Body of pancreas (tissue), 4 donors: ENCODE data around the gene GSC2. TPM values are rescaled to one million over a fixed set of nuclear protein-coding genes. Genes with fewer than 3 reads are reported as not detected.

Experiments used
- ATAC-seq: fragments of 150-250 bp; one replicate; pipeline ENCODE4 v1.9.1; 2016
- DNase-seq, 4 donors: peaks; one replicate each; pipeline ENCODE4 v3.0.0-alpha.2; 2019
- H3K27ac ChIP-seq, 4 donors: fragments of 200-600 bp; sonication (generic); 1 replicate in 3 of 4; 2 replicates in 1 of 4; pipeline versions ENCODE4 v1.5.1 to v1.6.1; 2016 to 2019; ENCODE audit warnings: mild to moderate bottlenecking in 1 of 4, mixed read lengths in 1 of 4, moderate library complexity in 1 of 4
- H3K27me3 ChIP-seq, 2 donors: fragments of 200-600 bp; sonication (generic); one replicate each; pipeline ENCODE4 v1.6.0; 2016; ENCODE audit warnings: mild to moderate bottlenecking in 1 of 2
- H3K36me3 ChIP-seq, 2 donors: fragments of 200-600 bp; sonication (generic); replicated peaks in 1 of 2; 2 replicates each; pipeline ENCODE4 v1.5.1; 2016; ENCODE audit warnings: low read depth in 2 of 2; ENCODE audit not compliant: insufficient read depth in 1 of 2
- H3K4me1 ChIP-seq: fragments of 200-600 bp; sonication (generic); one replicate; pipeline ENCODE4 v1.6.0; 2016
- H3K4me3 ChIP-seq, 2 donors: fragments of 200-600 bp; sonication (generic); 1 replicate in 1 of 2; 2 replicates in 1 of 2; pipeline ENCODE4 v1.5.1; 2016 to 2019
- H3K9me3 ChIP-seq, 3 donors: fragments of 200-600 bp; sonication (generic); 1 replicate in 2 of 3; 2 replicates in 1 of 3; pipeline ENCODE4 v1.5.1; 2016
- CTCF ChIP-seq, 7 experiments: fragments of 450-650 bp in 4 of 7; fragments of 200-600 bp in 3 of 7; sonication (generic) in 3 of 7; IDR thresholded peaks; one replicate each; pipeline ENCODE4 v1.5.1; 2016 to 2019; ENCODE audit warnings: antibody characterized with exemption in 7 of 7
- POLR2A ChIP-seq, 3 donors: fragments of 450-650 bp; IDR thresholded peaks; one replicate each; pipeline ENCODE4 v1.6.1; 2016; ENCODE audit warnings: antibody characterized with exemption in 3 of 3, mild to moderate bottlenecking in 2 of 3
- whole genome bisulfite sequencing, 2 donors: methylation state at CpG; one replicate each; pipeline ENCODE4 v1.1.5; 2017; 5-methylcytosine and 5-hydroxymethylcytosine counted together
- intact Hi-C: fragments of 100-400 bp; cut with DNase I; formaldehyde crosslinking; loops from one replicate; pipeline ENCODE4 v1.15.1; 2023
- total RNA-seq, 2 donors: library from RNA; depleted of rRNA; stranded (reverse); fragments of >200 nt; gene quantifications; one replicate each; pipeline ENCODE4 v1.1.0, GENCODE V29; 2016

GSC2 gene
- total RNA-seq, 2 donors from 2014 or later, result not detected

- Histone ChIP-seq H3K36me3 (no peaks in the 10 kb centered on the region), H3K4me1 (peaks cover 56% of the 10 kb centered on the region), H3K27ac (peak overlapping the region; percentile 71 to 94 (median 92)), H3K9me3 (no peaks in the 10 kb centered on the region), H3K27me3 (no peaks in the 10 kb centered on the region), H3K4me3 (peak overlapping the region; percentile 35 to 86)
- 0% methylated on average over 6 to 60 of the region's 80 CpGs for WGBS, 2 donors
- TF ChIP-seq POLR2A (IDR thresholded peaks at IDR 0.05) (peak in 1 of 3 donors; percentile 4), CTCF (IDR thresholded peaks at IDR 0.05) (no peak)
- intact Hi-C loops, result loop anchor here (5.0 kb wide), 1 partner anchor 51 kb away; no protein-coding TSS in a partner anchor
- ATAC-seq (peak; percentile 33), DNase-seq (peak; percentile 63 to 69 (median 66))
These were observed 28.1 kb upstream of the GSC2 start for GRCh38 chr22:19178065-19178656.

- WGBS, 2 donors, result 25 to 33% methylated on average over 16 to 51 of the region's 55 CpGs
- Histone ChIP-seq H3K4me1 (peaks cover 64% of the 10 kb centered on the region), H3K36me3 (no peaks in the 10 kb centered on the region), H3K9me3 (no peaks in the 10 kb centered on the region), H3K27me3 (no peaks in the 10 kb centered on the region), H3K27ac (peak overlapping the region; percentile 71 to 94 (median 92)), H3K4me3 (peak overlapping the region; percentile 35 to 86)
- no peak for DNase-seq
- ATAC-seq, result no peak
- no peak for TF ChIP-seq CTCF (IDR thresholded peaks at IDR 0.05)
- TF ChIP-seq POLR2A (IDR thresholded peaks at IDR 0.05), result no peak
- intact Hi-C loops, result loop anchor here (5.0 kb wide), 1 partner anchor 50 kb away; no protein-coding TSS in a partner anchor
These were observed 27.3 kb upstream of the GSC2 start for GRCh38 chr22:19177164-19178064.

- peak overlapping the region in 2 of 4 donors; percentile 71 to 92 for H3K27ac ChIP-seq
- peaks cover 68% of the 10 kb centered on the region for H3K4me1 ChIP-seq
- no peaks in the 10 kb centered on the region for H3K36me3 ChIP-seq
- no peak for ATAC-seq
- 74% methylated on average over 12 of the region's 12 CpGs; no CpG with 5 or more reads in 1 of the 2 donors for WGBS, 2 donors
- no peaks in the 10 kb centered on the region for H3K27me3 ChIP-seq
- DNase-seq, result peak in 1 of 4 donors; percentile 19
- no peak overlapping the region for H3K4me3 ChIP-seq
- intact Hi-C loops, result loop anchor here (5.0 kb wide), 1 partner anchor 49 kb away; no protein-coding TSS in a partner anchor
- H3K9me3 ChIP-seq, result no peaks in the 10 kb centered on the region
- TF ChIP-seq CTCF (IDR thresholded peaks at IDR 0.05) (no peak), POLR2A (IDR thresholded peaks at IDR 0.05) (no peak)
These were observed 26.6 kb upstream of the GSC2 start for GRCh38 chr22:19176732-19177131.

- peak overlapping the region in 1 of 4 donors; percentile 18 for H3K27ac ChIP-seq
- no peak for TF ChIP-seq CTCF (IDR thresholded peaks at IDR 0.05)
- no peak for TF ChIP-seq POLR2A (IDR thresholded peaks at IDR 0.05)
- WGBS, 2 donors, result 72 to 86% methylated on average over 11 of the region's 12 CpGs
- no peaks in the 10 kb centered on the region for H3K9me3 ChIP-seq
- ATAC-seq, result no peak
- H3K36me3 ChIP-seq, result no peaks in the 10 kb centered on the region
- H3K4me1 ChIP-seq, result peaks cover 68% of the 10 kb centered on the region
- no peak for DNase-seq
- H3K4me3 ChIP-seq, result no peak overlapping the region
- intact Hi-C loops, result loop anchor here (5.0 kb wide), 1 partner anchor 49 kb away; no protein-coding TSS in a partner anchor
- no peaks in the 10 kb centered on the region for H3K27me3 ChIP-seq
These were observed 26.1 kb upstream of the GSC2 start for GRCh38 chr22:19176175-19176643.
